GM21576 (cell line): Measurements from ENCODE around the gene ASAP2.

ENCODE experiments used
- ATAC-seq: cut with Tn5 transposase; IDR thresholded peaks from one replicate; pipeline ENCODE4 v1.9.1; 2021; ENCODE audit warnings: mild to moderate bottlenecking, moderate library complexity; ENCODE audit not compliant: unreplicated experiment

ASAP2 gene

GRCh38 chr2:9291866-9292265 is 85.3 kb downstream of the ASAP2 start:
- ATAC-seq, result no peak

- ATAC-seq, result no peak
These were observed 85.8 kb downstream of the ASAP2 start for GRCh38 chr2:9292426-9292825.

GRCh38 chr2:9294764-9295163 is 88.2 kb downstream of the ASAP2 start:
- no peak for ATAC-seq

GRCh38 chr2:9296559-9296958 is 89.9 kb downstream of the ASAP2 start:
- ATAC-seq, result no peak

- no peak for ATAC-seq
These were observed 90.5 kb downstream of the ASAP2 start for GRCh38 chr2:9297156-9297555.

- ATAC-seq, result no peak
These were observed 91.2 kb downstream of the ASAP2 start for GRCh38 chr2:9297807-9298206.

GRCh38 chr2:9298583-9298982 is 92.0 kb downstream of the ASAP2 start:
- ATAC-seq, result no peak

GRCh38 chr2:9299161-9300100 is 92.8 kb downstream of the ASAP2 start:
- ATAC-seq, result no peak

GRCh38 chr2:9300214-9300613 is 93.6 kb downstream of the ASAP2 start:
- no peak for ATAC-seq

- ATAC-seq, result no peak
These were observed 94.3 kb downstream of the ASAP2 start for GRCh38 chr2:9300829-9301453.

GRCh38 chr2:9302755-9303154 is 96.1 kb downstream of the ASAP2 start:
- ATAC-seq, result no peak

GRCh38 chr2:9303528-9304225 is 97.1 kb downstream of the ASAP2 start:
- no peak for ATAC-seq

GRCh38 chr2:9306911-9307310 is 100.3 kb downstream of the ASAP2 start:
- ATAC-seq, result no peak

- no peak for ATAC-seq
These were observed 100.9 kb downstream of the ASAP2 start for GRCh38 chr2:9307535-9307934.

- ATAC-seq, result no peak
These were observed 101.8 kb downstream of the ASAP2 start for GRCh38 chr2:9308186-9308955.

- ATAC-seq, result no peak
These were observed 102.5 kb downstream of the ASAP2 start for GRCh38 chr2:9309147-9309546.

- ATAC-seq, result no peak
These were observed 103.8 kb downstream of the ASAP2 start for GRCh38 chr2:9310377-9310776.

- ATAC-seq, result no peak
These were observed 104.2 kb downstream of the ASAP2 start for GRCh38 chr2:9310798-9311197.

- ATAC-seq, result no peak
These were observed 104.9 kb downstream of the ASAP2 start for GRCh38 chr2:9311488-9311887.

- ATAC-seq, result no peak
These were observed 106.0 kb downstream of the ASAP2 start for GRCh38 chr2:9312591-9312990.

GRCh38 chr2:9313443-9313842 is 106.8 kb downstream of the ASAP2 start:
- ATAC-seq, result no peak
